HepG2 (cell line): Measurements from ENCODE around the gene TRMT5. TPM values are rescaled to one million over a fixed set of nuclear protein-coding genes. Genes with fewer than 3 reads are reported as not detected.

Source experiments
- ESRRA ChIP-seq: sonication (generic); formaldehyde crosslinking; IDR thresholded peaks from 2 replicates; pipeline ENCODE4 v1.5.1; 2020; ENCODE audit warnings: mild to moderate bottlenecking, low read depth, missing genetic modification reagents
- KLF11 ChIP-seq: IDR thresholded peaks from 2 replicates; pipeline ENCODE4 v1.6.1; 2016; ENCODE audit warnings: missing compliant biosample characterization
- MED13 ChIP-seq: sonication (generic); formaldehyde crosslinking; IDR thresholded peaks from 2 replicates; pipeline ENCODE4 v1.5.0; 2020; ENCODE audit warnings: missing genetic modification reagents
- SMAD9 ChIP-seq: sonication (generic); formaldehyde crosslinking; IDR thresholded peaks from 2 replicates; pipeline ENCODE4 v1.5.1; 2020; ENCODE audit warnings: mild to moderate bottlenecking, missing genetic modification reagents
- SP140L ChIP-seq: sonication (generic); formaldehyde crosslinking; IDR thresholded peaks from 2 replicates; pipeline ENCODE4 v1.4.0; 2020; ENCODE audit warnings: missing genetic modification reagents, borderline replicate concordance
- TARDBP ChIP-seq: sonication (generic); formaldehyde crosslinking; IDR thresholded peaks from 2 replicates; pipeline ENCODE4 v1.8.0; 2022; ENCODE audit warnings: mild to moderate bottlenecking, missing genetic modification reagents
- TCF12 ChIP-seq, 2 experiments: fragments of 450-650 bp in 1 of 2; sonication (generic) in 1 of 2; formaldehyde crosslinking in 1 of 2; IDR thresholded peaks; 2 replicates each; pipeline versions ENCODE4 v1.6.1 to v1.8.0; 2017 to 2022; ENCODE audit warnings: antibody characterized with exemption in 1 of 2, mild to moderate bottlenecking in 1 of 2, missing genetic modification reagents in 1 of 2, moderate library complexity in 1 of 2
- ZFX ChIP-seq: sonication (generic); formaldehyde crosslinking; IDR thresholded peaks from 2 replicates; pipeline ENCODE4 v1.4.0; 2020; ENCODE audit warnings: mild to moderate bottlenecking, low read depth, missing genetic modification reagents, moderate library complexity
- ZMAT5 ChIP-seq: sonication (generic); formaldehyde crosslinking; IDR thresholded peaks from 2 replicates; pipeline ENCODE4 v1.5.0; 2020; ENCODE audit warnings: mild to moderate bottlenecking, low read depth, missing genetic modification reagents, borderline replicate concordance
- ZNF282 ChIP-seq: fragments of 450-650 bp; IDR thresholded peaks from 2 replicates; pipeline ENCODE4 v1.6.1; 2018; ENCODE audit not compliant: partially characterized antibody
- ZNF354B ChIP-seq: sonication (generic); formaldehyde crosslinking; IDR thresholded peaks from 2 replicates; pipeline ENCODE4 v1.8.0; 2022; ENCODE audit warnings: mild to moderate bottlenecking, missing genetic modification reagents
- ZNF543 ChIP-seq: sonication (generic); formaldehyde crosslinking; IDR thresholded peaks from 2 replicates; pipeline ENCODE4 v1.4.0; 2020; ENCODE audit warnings: mild to moderate bottlenecking, missing genetic modification reagents
- ZNF546 ChIP-seq: sonication (generic); formaldehyde crosslinking; conservative IDR thresholded peaks from 2 replicates; pipeline ENCODE4 v1.8.1; 2023; ENCODE audit warnings: mild to moderate bottlenecking, missing genetic modification reagents
- ZSCAN25 ChIP-seq: sonication (generic); formaldehyde crosslinking; IDR thresholded peaks from 2 replicates; pipeline ENCODE4 v1.8.0; 2022; ENCODE audit warnings: mild to moderate bottlenecking, missing genetic modification reagents
- polyA plus RNA-seq, 8 experiments: library from polyadenylated mRNA; depleted of rRNA in 3 of 8; stranded (reverse) in 7 of 8; unstranded in 1 of 8; fragments of >200 nt; fragmentation: Illumina TruSeq in 4 of 8; extraction: Trizol in 4 of 8; gene quantifications; 2 replicates each; pipeline versions ENCODE4 v1.2.1 to v1.2.3, GENCODE V29; 2011 to 2016; ENCODE audit warnings: low read depth in 4 of 8, missing spikeins in 1 of 8, mixed read lengths in 1 of 8; ENCODE audit not compliant: insufficient read depth in 1 of 8
- total RNA-seq, 5 experiments: library from RNA; depleted of rRNA; stranded (reverse); fragments of >200 nt; fragmentation: Illumina TruSeq; extraction: Trizol; gene quantifications; 2 replicates each; pipeline ENCODE4 v1.2.3, GENCODE V29; 2016; ENCODE audit warnings: low read depth in 1 of 5
- TF ChIP-seq, protein P1 (sequence below): sonication (generic); formaldehyde crosslinking; IDR thresholded peaks from 2 replicates; pipeline ENCODE4 v1.5.0; 2020; ENCODE audit warnings: mild to moderate bottlenecking, missing genetic modification reagents
- TF ChIP-seq, protein P2 (sequence below): sonication (generic); formaldehyde crosslinking; IDR thresholded peaks from 2 replicates; pipeline ENCODE4 v1.4.0; 2020; ENCODE audit warnings: missing genetic modification reagents
- TF ChIP-seq, protein P3 (sequence below): IDR thresholded peaks from 2 replicates; pipeline ENCODE4 v1.6.1; 2016; ENCODE audit warnings: low read depth, borderline replicate concordance
- TF ChIP-seq, protein P4 (sequence below): sonication (generic); formaldehyde crosslinking; IDR thresholded peaks from 2 replicates; pipeline ENCODE4 v1.8.0; 2022; ENCODE audit warnings: missing genetic modification reagents, mild to moderate bottlenecking, moderate library complexity, borderline replicate concordance

Gene TRMT5
- total and polyA plus RNA-seq, 2 of the 13 experiments (the other 11 are each of a cell fraction or from before 2014, with no cell fraction given) = 3.6 to 16.0 TPM

DNA sequence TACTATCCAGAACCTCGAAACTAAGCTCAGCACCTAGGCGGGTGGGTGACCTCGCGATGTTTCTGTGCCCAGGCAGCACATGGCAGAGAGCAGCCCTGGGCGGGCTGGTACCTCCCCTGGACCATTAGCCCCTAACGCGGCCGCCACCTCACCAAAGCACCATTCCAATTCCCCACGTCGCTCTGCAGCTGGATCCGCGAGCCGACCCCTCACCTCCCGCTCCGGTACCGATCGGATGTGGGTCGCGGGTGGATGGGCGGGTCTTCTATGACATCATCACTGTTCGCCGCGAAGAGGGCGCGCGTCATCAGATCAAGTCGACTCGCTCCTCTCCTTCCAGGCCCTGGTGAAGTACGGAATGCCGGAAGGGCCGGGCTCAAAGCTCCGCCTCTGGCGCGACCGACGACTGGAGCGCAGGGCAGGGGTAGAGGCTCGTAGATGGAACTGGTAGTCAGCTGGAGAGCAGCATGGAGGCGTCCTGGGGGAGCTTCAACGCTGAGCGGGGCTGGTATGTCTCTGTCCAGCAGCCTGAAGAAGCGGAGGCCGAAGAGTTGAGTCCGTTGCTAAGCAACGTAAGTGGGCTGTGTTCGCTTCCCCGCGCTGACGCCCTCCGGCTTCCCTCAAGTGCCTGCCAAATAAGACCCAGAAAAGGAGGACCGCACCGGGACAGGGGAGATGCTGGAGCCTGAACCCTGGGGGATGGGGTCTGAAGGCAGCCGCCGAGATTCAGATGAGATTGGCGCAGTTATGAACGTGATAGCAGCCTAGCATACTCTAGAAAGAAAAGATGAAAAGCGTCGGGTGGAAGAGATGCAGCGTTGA is at the start of gene TRMT5, which contains the start of gene SLC38A6 (continued):
- TF ChIP-seq SMAD9 (CRISPR knock-in tag) (no peak), SP140L (no peak), ZNF354B (CRISPR knock-in tag) (no peak), TCF12 (IDR thresholded peaks at IDR 0.05) (no peak), TCF12 (CRISPR knock-in tag; IDR thresholded peaks at IDR 0.05) (no peak), MED13 (CRISPR knock-in tag) (no peak), KLF11 (CRISPR knock-in tag) (0 out of 2 replicates have a peak, but pooled peaks have one; percentile 33), ESRRA (CRISPR knock-in tag) (no peak), ZNF543 (peak; percentile 79), ZMAT5 (CRISPR knock-in tag) (no peak), TARDBP (peak; percentile 61; the same call in 1 of the 2 replicates), ZSCAN25 (CRISPR knock-in tag) (0 out of 2 replicates have a peak, but pooled peaks have one; percentile 26), ZFX (peak; percentile 83), ZNF546 (CRISPR knock-in tag) (no peak), ZNF282 (no peak)
- TF ChIP-seq, protein P1, sequence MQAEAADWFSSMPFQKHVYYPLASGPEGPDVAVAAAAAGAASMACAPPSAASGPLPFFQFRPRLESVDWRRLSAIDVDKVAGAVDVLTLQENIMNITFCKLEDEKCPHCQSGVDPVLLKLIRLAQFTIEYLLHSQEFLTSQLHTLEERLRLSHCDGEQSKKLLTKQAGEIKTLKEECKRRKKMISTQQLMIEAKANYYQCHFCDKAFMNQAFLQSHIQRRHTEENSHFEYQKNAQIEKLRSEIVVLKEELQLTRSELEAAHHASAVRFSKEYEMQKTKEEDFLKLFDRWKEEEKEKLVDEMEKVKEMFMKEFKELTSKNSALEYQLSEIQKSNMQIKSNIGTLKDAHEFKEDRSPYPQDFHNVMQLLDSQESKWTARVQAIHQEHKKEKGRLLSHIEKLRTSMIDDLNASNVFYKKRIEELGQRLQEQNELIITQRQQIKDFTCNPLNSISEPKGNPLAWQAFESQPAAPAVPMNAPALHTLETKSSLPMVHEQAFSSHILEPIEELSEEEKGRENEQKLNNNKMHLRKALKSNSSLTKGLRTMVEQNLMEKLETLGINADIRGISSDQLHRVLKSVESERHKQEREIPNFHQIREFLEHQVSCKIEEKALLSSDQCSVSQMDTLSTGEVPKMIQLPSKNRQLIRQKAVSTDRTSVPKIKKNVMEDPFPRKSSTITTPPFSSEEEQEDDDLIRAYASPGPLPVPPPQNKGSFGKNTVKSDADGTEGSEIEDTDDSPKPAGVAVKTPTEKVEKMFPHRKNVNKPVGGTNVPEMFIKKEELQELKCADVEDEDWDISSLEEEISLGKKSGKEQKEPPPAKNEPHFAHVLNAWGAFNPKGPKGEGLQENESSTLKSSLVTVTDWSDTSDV (CRISPR knock-in tag) = 0 out of 2 replicates have a peak, but pooled peaks have one; percentile 39
- TF ChIP-seq, protein P2, sequence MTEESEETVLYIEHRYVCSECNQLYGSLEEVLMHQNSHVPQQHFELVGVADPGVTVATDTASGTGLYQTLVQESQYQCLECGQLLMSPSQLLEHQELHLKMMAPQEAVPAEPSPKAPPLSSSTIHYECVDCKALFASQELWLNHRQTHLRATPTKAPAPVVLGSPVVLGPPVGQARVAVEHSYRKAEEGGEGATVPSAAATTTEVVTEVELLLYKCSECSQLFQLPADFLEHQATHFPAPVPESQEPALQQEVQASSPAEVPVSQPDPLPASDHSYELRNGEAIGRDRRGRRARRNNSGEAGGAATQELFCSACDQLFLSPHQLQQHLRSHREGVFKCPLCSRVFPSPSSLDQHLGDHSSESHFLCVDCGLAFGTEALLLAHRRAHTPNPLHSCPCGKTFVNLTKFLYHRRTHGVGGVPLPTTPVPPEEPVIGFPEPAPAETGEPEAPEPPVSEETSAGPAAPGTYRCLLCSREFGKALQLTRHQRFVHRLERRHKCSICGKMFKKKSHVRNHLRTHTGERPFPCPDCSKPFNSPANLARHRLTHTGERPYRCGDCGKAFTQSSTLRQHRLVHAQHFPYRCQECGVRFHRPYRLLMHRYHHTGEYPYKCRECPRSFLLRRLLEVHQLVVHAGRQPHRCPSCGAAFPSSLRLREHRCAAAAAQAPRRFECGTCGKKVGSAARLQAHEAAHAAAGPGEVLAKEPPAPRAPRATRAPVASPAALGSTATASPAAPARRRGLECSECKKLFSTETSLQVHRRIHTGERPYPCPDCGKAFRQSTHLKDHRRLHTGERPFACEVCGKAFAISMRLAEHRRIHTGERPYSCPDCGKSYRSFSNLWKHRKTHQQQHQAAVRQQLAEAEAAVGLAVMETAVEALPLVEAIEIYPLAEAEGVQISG (CRISPR knock-in tag) = peak; percentile 85
- TF ChIP-seq, protein P3, sequence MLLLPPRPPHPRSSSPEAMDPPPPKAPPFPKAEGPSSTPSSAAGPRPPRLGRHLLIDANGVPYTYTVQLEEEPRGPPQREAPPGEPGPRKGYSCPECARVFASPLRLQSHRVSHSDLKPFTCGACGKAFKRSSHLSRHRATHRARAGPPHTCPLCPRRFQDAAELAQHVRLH (CRISPR knock-in tag) = peak; percentile 43; the same call in 1 of the 2 replicates
- TF ChIP-seq, protein P4, sequence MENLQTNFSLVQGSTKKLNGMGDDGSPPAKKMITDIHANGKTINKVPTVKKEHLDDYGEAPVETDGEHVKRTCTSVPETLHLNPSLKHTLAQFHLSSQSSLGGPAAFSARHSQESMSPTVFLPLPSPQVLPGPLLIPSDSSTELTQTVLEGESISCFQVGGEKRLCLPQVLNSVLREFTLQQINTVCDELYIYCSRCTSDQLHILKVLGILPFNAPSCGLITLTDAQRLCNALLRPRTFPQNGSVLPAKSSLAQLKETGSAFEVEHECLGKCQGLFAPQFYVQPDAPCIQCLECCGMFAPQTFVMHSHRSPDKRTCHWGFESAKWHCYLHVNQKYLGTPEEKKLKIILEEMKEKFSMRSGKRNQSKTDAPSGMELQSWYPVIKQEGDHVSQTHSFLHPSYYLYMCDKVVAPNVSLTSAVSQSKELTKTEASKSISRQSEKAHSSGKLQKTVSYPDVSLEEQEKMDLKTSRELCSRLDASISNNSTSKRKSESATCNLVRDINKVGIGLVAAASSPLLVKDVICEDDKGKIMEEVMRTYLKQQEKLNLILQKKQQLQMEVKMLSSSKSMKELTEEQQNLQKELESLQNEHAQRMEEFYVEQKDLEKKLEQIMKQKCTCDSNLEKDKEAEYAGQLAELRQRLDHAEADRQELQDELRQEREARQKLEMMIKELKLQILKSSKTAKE (CRISPR knock-in tag) = no peak
